Smooth muscle cell (in vitro differentiated cells): ENCODE data around the gene CTNNA3. TPM values are rescaled to one million over a fixed set of nuclear protein-coding genes. Genes with fewer than 3 reads are reported as not detected.
"Not testable (repeated sequence)": the region's sequence is repeated elsewhere in the genome, so short reads cannot be mapped to it uniquely, and the experiment has no call there.

Experiments used
- DNase-seq: peaks from one replicate; lab custom pipeline; 2025; ENCODE audit not compliant: unreplicated experiment; lab: John Stamatoyannopoulos, UW
- H2AFZ ChIP-seq: fragments of 200-600 bp; sonication (generic); 2 replicates; pipeline ENCODE4 v1.6.0; 2016; ENCODE audit warnings: antibody characterized with exemption, low read depth, mild to moderate bottlenecking
- H3F3A ChIP-seq: fragments of 200-600 bp; sonication (generic); 2 replicates; pipeline ENCODE4 v1.6.0; 2017; ENCODE audit warnings: antibody characterized with exemption, low read depth
- H3K27ac ChIP-seq: fragments of 200-600 bp; sonication (generic); 2 replicates; pipeline ENCODE4 v1.5.1; 2016; ENCODE audit warnings: low read depth, mild to moderate bottlenecking
- H3K27me3 ChIP-seq: fragments of 200-600 bp; sonication (generic); 2 replicates; pipeline ENCODE4 v1.6.1; 2016; ENCODE audit warnings: low read depth, mild to moderate bottlenecking
- H3K36me3 ChIP-seq: fragments of 200-600 bp; sonication (generic); 2 replicates; pipeline ENCODE4 v1.5.1; 2016; ENCODE audit warnings: low read depth
- H3K4me1 ChIP-seq: fragments of 200-600 bp; sonication (generic); 2 replicates; pipeline ENCODE4 v1.5.1; 2016; ENCODE audit warnings: low read depth
- H3K4me2 ChIP-seq: fragments of 200-600 bp; sonication (generic); 2 replicates; pipeline ENCODE4 v1.6.0; 2016; ENCODE audit warnings: mild to moderate bottlenecking
- H3K4me3 ChIP-seq: fragments of 200-600 bp; sonication (generic); 2 replicates; pipeline ENCODE4 v1.5.1; 2016; ENCODE audit warnings: mild to moderate bottlenecking
- H3K79me2 ChIP-seq: fragments of 200-600 bp; sonication (generic); 2 replicates; pipeline ENCODE4 v1.6.0; 2016; ENCODE audit warnings: low read depth, mild to moderate bottlenecking
- H3K9ac ChIP-seq: fragments of 200-600 bp; sonication (generic); 2 replicates; pipeline ENCODE4 v1.6.0; 2016; ENCODE audit warnings: low read depth
- H3K9me3 ChIP-seq: fragments of 200-600 bp; sonication (generic); replicated peaks from 2 replicates; pipeline ENCODE4 v1.5.1; 2016; ENCODE audit warnings: low read depth
- H4K20me1 ChIP-seq: fragments of 200-600 bp; sonication (generic); 2 replicates; pipeline ENCODE4 v1.6.0; 2016; ENCODE audit warnings: low read depth
- CTCF ChIP-seq: fragments of 200-600 bp; sonication (generic); IDR thresholded peaks from 2 replicates; pipeline ENCODE4 v1.5.1; 2017; ENCODE audit warnings: borderline replicate concordance, mild to moderate bottlenecking, antibody characterized with exemption; ENCODE audit not compliant: insufficient read depth, poor library complexity, severe bottlenecking
- WGBS: methylation state at CpG from one replicate; pipeline ENCODE4 v1.1.7; 2016; ENCODE audit warnings: low lambda C conversion rate; 5-methylcytosine and 5-hydroxymethylcytosine counted together
- polyA plus RNA-seq: library from polyadenylated mRNA; unstranded; fragments of >200 nt; fragmentation: Nextera tagmentation; extraction: Ambion mirVana; gene quantifications from 2 replicates; pipeline ENCODE4 v1.2.1, GENCODE V29; 2016
- total RNA-seq: library from RNA; depleted of rRNA; stranded (reverse); fragments of >200 nt; gene quantifications from 2 replicates; pipeline ENCODE4 v1.2.3, GENCODE V29; 2014

Gene CTNNA3
- total and polyA plus RNA-seq, 2 experiments from 2014 or later: 1.3 TPM; not detected in 1

- Histone ChIP-seq H3K27ac (no peak overlapping the region), H4K20me1 (no peaks in the 10 kb centered on the region), H3K9me3 (no peaks in the 10 kb centered on the region), H3K4me3 (no peak overlapping the region), H2AFZ (no peak overlapping the region), H3K27me3 (no peaks in the 10 kb centered on the region), H3K79me2 (no peaks in the 10 kb centered on the region), H3K4me1 (peaks cover 9% of the 10 kb centered on the region), H3K4me2 (no peak overlapping the region), H3F3A (no peaks in the 10 kb centered on the region), H3K36me3 (no peaks in the 10 kb centered on the region), H3K9ac (no peak overlapping the region)
- TF ChIP-seq CTCF: no peak
- WGBS: 81% methylated on average over 4 of the region's 4 CpGs
- no peak for DNase-seq
These were observed 2.2 kb upstream of the CTNNA3 start for GRCh38 chr10:67698164-67698563.

GRCh38 chr10:67697724-67698131, 1.7 kb upstream of the CTNNA3 start:
- WGBS: 15% methylated on average over 2 of the region's 2 CpGs
- no peaks in the 10 kb centered on the region for H3F3A ChIP-seq
- H2AFZ ChIP-seq: no peak overlapping the region

GRCh38 chr10:67696679-67697078, 684 bp upstream of the CTNNA3 start:
- 69% methylated on average over 2 of the region's 2 CpGs for WGBS
- TF ChIP-seq CTCF: no peak
- no peak overlapping the region for H3K27ac ChIP-seq
- H3K9me3 ChIP-seq: no peaks in the 10 kb centered on the region
- peak overlapping the region; percentile 84 for H3K4me2 ChIP-seq
- no peak overlapping the region for H2AFZ ChIP-seq
- no peak for DNase-seq
- H3K27me3 ChIP-seq: no peaks in the 10 kb centered on the region
- no peaks in the 10 kb centered on the region for H3F3A ChIP-seq
- H3K4me1 ChIP-seq: peaks cover 9% of the 10 kb centered on the region
- H3K9ac ChIP-seq: no peak overlapping the region
- no peak overlapping the region for H3K4me3 ChIP-seq
- H3K79me2 ChIP-seq: no peaks in the 10 kb centered on the region
- no peaks in the 10 kb centered on the region for H3K36me3 ChIP-seq
- no peaks in the 10 kb centered on the region for H4K20me1 ChIP-seq

More at GRCh38 chr10:67697724-67698131, 1.7 kb upstream of the CTNNA3 start:
- Histone ChIP-seq H3K27ac (no peak overlapping the region), H3K36me3 (no peaks in the 10 kb centered on the region), H3K9me3 (no peaks in the 10 kb centered on the region), H3K27me3 (no peaks in the 10 kb centered on the region), H3K4me3 (no peak overlapping the region), H4K20me1 (no peaks in the 10 kb centered on the region), H3K4me2 (no peak overlapping the region), H3K4me1 (peaks cover 9% of the 10 kb centered on the region), H3K79me2 (no peaks in the 10 kb centered on the region), H3K9ac (no peak overlapping the region)
- DNase-seq: no peak
- peak; percentile 46 for TF ChIP-seq CTCF

- H3K36me3 ChIP-seq: no peaks in the 10 kb centered on the region
- H3F3A ChIP-seq: no peaks in the 10 kb centered on the region
- no peaks in the 10 kb centered on the region for H4K20me1 ChIP-seq
- WGBS: 19% methylated on average over 5 of the region's 5 CpGs
- H3K27ac ChIP-seq: no peak overlapping the region
- H3K9ac ChIP-seq: no peak overlapping the region
- H3K79me2 ChIP-seq: no peaks in the 10 kb centered on the region
- TF ChIP-seq CTCF: no peak
- H3K4me3 ChIP-seq: peak overlapping the region; percentile 39
- H2AFZ ChIP-seq: peak overlapping the region; percentile 77
- no peaks in the 10 kb centered on the region for H3K9me3 ChIP-seq
- no peak for DNase-seq
- peak overlapping the region; percentile 84 for H3K4me2 ChIP-seq
- peaks cover 9% of the 10 kb centered on the region for H3K4me1 ChIP-seq
- H3K27me3 ChIP-seq: no peaks in the 10 kb centered on the region
These were observed 440 bp downstream of the CTNNA3 start for GRCh38 chr10:67695555-67695954.

- H4K20me1 ChIP-seq, H3K4me2 ChIP-seq, H3K4me1 ChIP-seq, H2AFZ ChIP-seq, H3K27me3 ChIP-seq, H3K27ac ChIP-seq, H3K4me3 ChIP-seq, H3K9me3 ChIP-seq, H3K79me2 ChIP-seq, H3F3A ChIP-seq, H3K9ac ChIP-seq, DNase-seq, H3K36me3 ChIP-seq: not testable (repeated sequence)
- no CpG with 5 or more reads among the region's 25 CpGs for WGBS
These were observed 4.1 kb downstream of the CTNNA3 start for GRCh38 chr10:67691861-67692260.

GRCh38 chr10:67690540-67690939, 5.5 kb downstream of the CTNNA3 start:
- not testable (repeated sequence) for H3K27ac ChIP-seq, H3K79me2 ChIP-seq, H3K4me1 ChIP-seq, H3F3A ChIP-seq, DNase-seq, H3K4me3 ChIP-seq, H2AFZ ChIP-seq, H3K9me3 ChIP-seq, H3K9ac ChIP-seq, H3K36me3 ChIP-seq, H3K4me2 ChIP-seq, H4K20me1 ChIP-seq, H3K27me3 ChIP-seq
- 92% methylated on average over 7 of the region's 7 CpGs for WGBS
